Left colon (tissue), 2 donors: ENCODE results near the gene CCDC190. TPM values are rescaled to one million over a fixed set of nuclear protein-coding genes. Genes with fewer than 3 reads are reported as not detected.

Source experiments
- ATAC-seq: fragments of 200-7000 bp; cut with Tn5 transposase; one replicate; pipeline ENCODE4 v1.9.1; 2020; ENCODE audit warnings: mild to moderate bottlenecking, moderate library complexity
- DNase-seq, 2 donors: peaks; one replicate each; pipeline ENCODE4 v3.0.0-alpha.2; 2020
- intact Hi-C, 2 donors: fragments of 100-400 bp; cut with DNase I in 1 of 2; cut with micrococcal nuclease in 1 of 2; formaldehyde crosslinking; loops; one replicate each; pipeline versions ENCODE4 v1.11.2 to v1.14.0; 2022; cut with DNase I, micrococcal nuclease
- long read RNA-seq: library from polyadenylated mRNA; unstranded; transcript quantifications from one replicate; pipeline ENCODE4 v2.0.0, GENCODE V29; 2021
- total RNA-seq, 2 donors: library from RNA; stranded (reverse); fragmentation: NEBNext Ultra II Directional; extraction: Animal tissue kit (Norgen Biotek cat#: 25700); gene quantifications; one replicate each; pipeline ENCODE4 v1.2.1, GENCODE V29; 2021
- donor health status: DM: no; HTN: no; CAD: no.
- donor health status: DM: yes; HTN: yes; CAD: no.

Gene CCDC190
- not detected for total RNA-seq
- long read RNA-seq = 0 reads

GRCh38 chr1:162861101-162861500 lies at the start of gene CCDC190:
CCDC190 (minus strand) TSS chr1:162861175; CDS start chr1:162859646, 1,529 bp downstream.
- ATAC-seq (no peak), DNase-seq (no peak)
- intact Hi-C loops = no loop called here

GRCh38 chr1:162910161-162910560 lies 49.2 kb upstream of the CCDC190 start:
- intact Hi-C loops = no loop called here
- ATAC-seq (no peak), DNase-seq (no peak)

GRCh38 chr1:162908780-162909179 lies 47.8 kb upstream of the CCDC190 start:
- ATAC-seq = no peak
- DNase-seq = no peak
- intact Hi-C loops = no loop called here

- no peak for ATAC-seq
- intact Hi-C loops = no loop called here
- DNase-seq = no peak
Measured at GRCh38 chr1:162908236-162908635, 47.3 kb upstream of the CCDC190 start.

GRCh38 chr1:162906485-162906884 lies 45.5 kb upstream of the CCDC190 start:
- no peak for ATAC-seq
- intact Hi-C loops = no loop called here
- DNase-seq = no peak

GRCh38 chr1:162905174-162906158 lies 44.5 kb upstream of the CCDC190 start:
- DNase-seq = no peak
- ATAC-seq = no peak

GRCh38 chr1:162904579-162904978 lies 43.6 kb upstream of the CCDC190 start:
- no peak for DNase-seq
- ATAC-seq = no peak
- intact Hi-C loops = no loop called here

More at GRCh38 chr1:162905174-162906158, 44.5 kb upstream of the CCDC190 start:
- intact Hi-C loops = no loop called here

- ATAC-seq = no peak
- DNase-seq = no peak
- intact Hi-C loops = no loop called here
Measured at GRCh38 chr1:162904023-162904422, 43.0 kb upstream of the CCDC190 start.

GRCh38 chr1:162903246-162903645 lies 42.3 kb upstream of the CCDC190 start:
- ATAC-seq (no peak), DNase-seq (no peak)
- intact Hi-C loops = no loop called here

GRCh38 chr1:162902416-162902815 lies 41.4 kb upstream of the CCDC190 start:
- DNase-seq (no peak), ATAC-seq (no peak)
- intact Hi-C loops = no loop called here

- intact Hi-C loops = no loop called here
- ATAC-seq (no peak), DNase-seq (no peak)
Measured at GRCh38 chr1:162901243-162901642, 40.3 kb upstream of the CCDC190 start.

GRCh38 chr1:162899422-162900146 lies 38.6 kb upstream of the CCDC190 start:
- intact Hi-C loops = no loop called here
- DNase-seq = no peak
- no peak for ATAC-seq

GRCh38 chr1:162893612-162893908 lies 32.6 kb upstream of the CCDC190 start:
- ATAC-seq (no peak), DNase-seq (no peak)
- intact Hi-C loops = no loop called here

GRCh38 chr1:162892906-162893611 lies 32.1 kb upstream of the CCDC190 start:
- ATAC-seq (no peak), DNase-seq (no peak)
- intact Hi-C loops = no loop called here

GRCh38 chr1:162889989-162890388 lies 29.0 kb upstream of the CCDC190 start:
- DNase-seq (no peak), ATAC-seq (no peak)
- intact Hi-C loops = no loop called here

GRCh38 chr1:162886705-162887104 lies 25.7 kb upstream of the CCDC190 start:
- ATAC-seq = no peak
- DNase-seq = no peak
- intact Hi-C loops = no loop called here

GRCh38 chr1:162885265-162885664 lies 24.3 kb upstream of the CCDC190 start:
- ATAC-seq (no peak), DNase-seq (no peak)
- intact Hi-C loops = no loop called here

GRCh38 chr1:162884831-162885230 lies 23.9 kb upstream of the CCDC190 start:
- DNase-seq (no peak), ATAC-seq (no peak)
- intact Hi-C loops = no loop called here

GRCh38 chr1:162882248-162882674 lies 21.3 kb upstream of the CCDC190 start:
- ATAC-seq (no peak), DNase-seq (no peak)
- intact Hi-C loops = no loop called here

GRCh38 chr1:162881590-162881989 lies 20.6 kb upstream of the CCDC190 start:
- no peak for ATAC-seq
- intact Hi-C loops = no loop called here
- DNase-seq = no peak
